Suppressor macrophage treated with lipopolysaccharide for 4 hours (primary cell): Measurements from ENCODE around the gene BCAS2.
"Not testable (repeated sequence)": the region's sequence is repeated elsewhere in the genome, so short reads cannot be mapped to it uniquely, and the experiment has no call there.

Experiments used
- DNase-seq: peaks from one replicate; pipeline ENCODE4 v3.0.0-alpha.2; 2020

The BCAS2 gene

DNA sequence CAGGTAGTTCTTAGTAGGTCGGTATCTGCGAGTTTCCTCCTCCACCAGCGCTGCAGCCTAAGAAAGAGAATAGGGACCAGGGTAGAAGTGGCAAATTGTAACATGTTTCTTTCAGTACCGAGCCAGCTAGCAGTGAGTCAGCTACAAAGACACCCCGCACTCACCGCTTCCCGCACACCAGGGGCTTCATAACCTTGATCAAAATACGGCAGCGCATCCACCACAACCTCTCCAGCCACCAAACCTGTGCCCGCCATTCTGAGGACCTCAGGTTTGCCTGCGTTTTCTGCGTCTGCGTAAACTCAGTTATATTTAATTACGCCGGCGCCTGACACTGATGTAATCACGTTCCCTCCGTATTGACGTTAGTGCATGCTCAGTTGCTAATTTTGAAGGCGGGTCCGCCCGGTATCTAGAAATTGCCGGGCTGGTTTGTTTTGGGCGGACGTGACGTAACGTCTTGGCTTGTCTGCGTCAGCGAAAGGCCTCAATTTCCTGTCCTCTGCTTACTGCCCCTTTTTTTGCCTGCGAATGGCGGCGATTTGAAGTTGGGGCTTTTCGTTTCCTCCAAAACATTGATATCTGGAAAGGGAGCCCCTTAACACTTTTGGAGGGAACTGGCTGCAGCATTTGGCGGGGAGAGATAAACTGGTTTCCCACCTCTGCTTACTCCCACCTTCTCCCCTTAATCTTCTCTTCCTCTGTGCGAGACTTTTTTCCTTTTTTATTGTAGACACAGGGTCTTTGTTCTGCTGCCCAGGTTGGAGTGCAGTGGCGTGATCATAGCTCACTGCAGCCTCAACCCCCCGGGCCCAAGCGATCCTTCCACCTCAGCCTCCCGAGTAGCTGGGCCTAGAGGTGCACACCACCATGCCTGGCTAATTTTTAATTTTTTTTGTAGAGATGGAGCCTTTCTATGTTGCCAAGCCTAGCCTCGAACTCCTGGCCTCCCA lies at the start of gene BCAS2:
TSS of gene BCAS2 (minus strand) at position 281 of the 953 bp plus-strand sequence. CDS start at position 257, 24 bp downstream.
- peak; percentile 98 for DNase-seq

GRCh38 chr1:114627107-114627506 lies 45.7 kb upstream of the BCAS2 start:
- no peak for DNase-seq

- DNase-seq: no peak
Observed at GRCh38 chr1:114623364-114623763, 41.9 kb upstream of the BCAS2 start.

DNA sequence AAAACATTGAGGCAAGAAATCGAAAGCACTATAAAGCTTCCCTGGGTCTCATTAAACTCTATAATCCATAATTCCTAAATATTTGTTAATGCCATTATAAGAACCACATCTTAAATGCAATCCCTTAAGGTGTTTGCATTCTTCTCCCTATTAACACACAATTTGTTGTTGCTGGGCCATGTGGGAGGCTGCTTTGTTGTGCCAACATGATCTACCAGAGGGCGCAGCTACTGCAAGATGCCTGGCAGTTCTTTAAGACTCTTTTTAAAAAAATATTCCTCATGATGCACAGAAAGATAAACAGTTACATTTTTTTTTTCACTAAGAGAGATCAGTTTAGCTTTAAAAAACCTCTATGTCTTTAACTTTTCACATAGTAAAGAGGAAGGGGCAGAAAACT lies 39.0 kb upstream of the BCAS2 start:
- no peak for DNase-seq

DNA sequence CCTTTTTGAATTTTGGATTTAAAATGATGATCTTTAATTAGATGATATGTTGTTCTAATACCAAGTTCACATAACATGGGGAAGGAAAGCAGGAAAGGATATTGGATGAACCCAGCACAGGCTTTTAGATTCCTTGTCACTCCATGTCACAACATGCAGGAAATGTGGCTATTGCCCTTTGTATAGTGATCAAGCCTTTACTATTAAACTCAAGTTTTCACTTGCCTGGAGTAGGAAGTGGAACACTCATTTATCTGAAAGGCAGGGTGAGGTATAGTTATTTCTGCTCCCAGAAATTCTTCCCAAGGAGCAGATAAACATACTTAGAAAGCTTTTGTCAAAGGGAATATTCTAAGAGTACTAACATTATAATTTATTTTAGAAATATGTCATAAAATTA lies 37.2 kb upstream of the BCAS2 start:
- DNase-seq: no peak

GRCh38 chr1:114610546-114611245 lies 29.3 kb upstream of the BCAS2 start:
- no peak for DNase-seq

DNA sequence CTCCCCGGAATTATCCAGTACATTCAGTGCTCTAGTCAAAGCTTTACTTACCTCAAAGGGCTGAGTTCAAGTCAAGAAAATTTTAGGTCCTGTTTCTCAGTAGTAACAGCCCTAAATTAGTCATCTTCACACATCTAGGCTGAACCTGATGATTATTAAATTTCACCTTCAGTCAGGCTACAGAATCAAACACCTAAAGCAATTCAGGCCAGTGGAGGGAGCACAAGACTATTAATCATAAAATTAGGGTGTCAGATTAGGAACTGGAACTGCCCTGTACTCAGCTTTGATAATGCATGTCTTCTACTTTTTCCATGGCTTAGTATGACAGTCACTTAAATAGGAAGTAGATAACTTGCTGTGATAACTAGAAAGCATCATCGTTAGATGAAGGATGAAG lies 28.4 kb upstream of the BCAS2 start:
- DNase-seq: no peak

DNA sequence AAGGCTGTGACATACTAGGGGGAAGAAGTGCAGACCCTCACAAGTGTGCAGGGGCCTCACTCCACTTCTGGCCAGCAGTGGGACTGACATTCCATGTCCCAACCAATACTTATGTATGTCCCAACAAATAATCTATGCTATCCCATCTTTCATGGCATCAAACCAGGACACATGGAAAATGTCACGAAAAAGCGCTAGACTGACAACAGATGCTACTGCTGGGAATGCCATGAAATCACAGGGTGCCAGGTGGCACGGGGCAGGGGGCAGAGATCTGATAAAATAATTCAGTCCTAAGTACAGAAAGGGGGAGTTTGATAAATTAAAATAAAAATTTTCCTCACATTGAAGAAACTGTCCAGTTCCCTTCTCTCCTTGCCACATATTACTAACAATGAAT lies 27.6 kb upstream of the BCAS2 start:
- no peak for DNase-seq

- no peak for DNase-seq
Observed at GRCh38 chr1:114607223-114607622, 25.8 kb upstream of the BCAS2 start.

- DNase-seq: no peak
Observed at GRCh38 chr1:114597949-114598348, 16.5 kb upstream of the BCAS2 start.

GRCh38 chr1:114595602-114596001 lies 14.2 kb upstream of the BCAS2 start:
- DNase-seq: no peak

GRCh38 chr1:114594046-114594445 lies 12.6 kb upstream of the BCAS2 start:
- no peak for DNase-seq

DNA sequence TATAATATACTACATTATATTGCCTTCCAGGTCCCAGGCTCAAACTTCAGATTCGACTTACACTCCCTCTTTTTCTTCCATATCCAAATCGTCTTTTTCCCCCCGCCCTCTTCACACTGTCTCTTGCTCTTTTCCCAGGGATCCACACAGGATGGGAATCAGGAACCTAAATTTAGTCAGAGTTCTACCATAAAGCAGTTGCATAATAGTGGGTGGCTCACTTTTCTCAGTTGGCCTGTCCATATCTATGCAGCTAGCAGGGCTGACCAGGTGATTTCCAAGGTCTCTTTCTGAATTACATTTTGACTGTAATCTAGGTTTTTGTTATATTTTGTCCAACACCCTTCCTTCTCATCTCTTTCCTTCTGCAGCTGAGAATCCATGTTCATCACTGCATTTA lies 7.7 kb upstream of the BCAS2 start:
- no peak for DNase-seq

DNA sequence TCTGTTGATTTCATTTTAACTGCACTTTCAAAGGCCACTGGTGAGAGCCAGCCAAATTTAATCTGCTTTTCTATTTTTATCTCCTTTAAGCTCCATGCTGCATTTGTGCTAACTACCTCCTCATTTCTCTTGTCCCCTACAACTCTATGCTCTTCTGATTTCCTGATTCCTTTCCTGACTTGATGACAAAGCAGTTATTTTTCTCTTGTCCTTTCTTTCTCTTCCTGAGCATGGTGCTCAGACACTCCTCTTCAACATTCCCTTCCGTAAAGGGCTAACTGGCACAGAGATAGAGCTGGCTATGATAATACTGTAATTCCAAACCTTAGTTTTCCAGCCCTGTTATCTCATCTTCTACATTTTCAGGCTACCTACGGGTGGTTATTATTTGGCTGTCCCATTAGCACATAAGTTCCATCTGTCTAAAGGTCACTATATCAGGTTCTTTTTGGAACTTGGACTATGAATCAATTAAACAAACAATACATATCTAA lies 6.8 kb upstream of the BCAS2 start:
- DNase-seq: no peak

GRCh38 chr1:114587203-114587991 lies 6.0 kb upstream of the BCAS2 start:
- DNase-seq: no peak

- DNase-seq: no peak
Observed at GRCh38 chr1:114586513-114587047, 5.2 kb upstream of the BCAS2 start.

- no peak for DNase-seq
Observed at GRCh38 chr1:114585231-114585630, 3.8 kb upstream of the BCAS2 start.

DNA sequence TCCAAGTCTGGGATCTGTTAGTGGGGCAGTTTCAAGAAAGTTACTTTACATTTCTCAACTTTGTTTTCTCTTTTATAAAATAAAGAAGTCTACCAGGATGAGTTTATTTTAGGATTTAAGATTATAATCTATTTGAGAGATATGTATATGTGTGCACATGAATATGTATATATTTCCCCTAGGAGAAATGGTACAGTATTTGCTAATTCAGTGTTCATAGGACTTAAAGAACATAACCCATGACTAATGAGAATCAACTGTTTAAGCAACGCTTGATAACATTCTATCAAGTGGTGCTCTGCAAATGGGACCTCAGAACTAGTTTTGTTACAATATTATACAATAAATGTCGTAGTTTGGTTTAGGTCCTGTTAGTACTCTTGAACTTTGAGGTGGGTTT lies 7.0 kb downstream of the BCAS2 start:
- DNase-seq: no peak

DNA sequence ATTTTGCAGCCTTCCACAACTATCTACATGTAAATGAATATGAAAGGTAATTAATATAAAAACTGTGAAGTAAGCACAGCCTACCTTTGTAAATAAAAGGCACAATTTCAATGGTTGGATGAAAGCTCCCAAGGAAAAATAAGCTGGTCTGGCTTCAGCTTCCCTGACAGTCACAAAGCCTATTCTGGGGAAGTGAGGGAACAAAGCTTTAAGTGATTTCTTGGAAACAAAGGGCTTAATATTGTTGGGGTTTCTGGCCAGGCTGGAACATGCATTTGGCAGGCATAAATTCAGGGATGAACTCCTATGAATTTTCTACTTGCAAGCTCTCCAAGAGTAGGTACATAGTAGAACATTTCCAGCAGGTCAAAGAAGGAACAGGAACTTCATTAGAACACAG lies 17.3 kb downstream of the BCAS2 start:
- no peak for DNase-seq

DNA sequence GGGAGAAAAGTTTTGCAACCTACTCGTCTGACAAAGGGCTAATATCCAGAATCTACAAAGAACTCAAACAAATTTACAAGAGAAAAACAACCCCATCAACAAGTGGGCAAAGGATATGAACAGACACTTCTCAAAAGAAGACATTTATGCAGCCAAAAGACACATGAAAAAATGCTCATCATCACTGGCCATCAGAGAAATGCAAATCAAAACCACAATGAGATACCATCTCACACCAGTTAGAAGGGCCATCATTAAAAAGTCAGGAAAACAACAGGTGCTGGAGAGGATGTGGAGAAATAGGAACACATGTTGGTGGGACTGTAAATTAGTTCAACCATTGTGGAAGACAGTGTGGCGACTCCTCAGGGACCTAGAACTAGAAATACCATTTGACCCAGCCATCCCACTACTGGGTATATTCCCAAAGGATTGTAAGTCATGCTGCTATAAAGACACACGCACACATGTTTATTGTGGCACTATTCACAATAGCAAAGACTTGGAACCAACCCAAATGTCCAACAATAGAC lies 18.4 kb downstream of the BCAS2 start:
- DNase-seq: not testable (repeated sequence)

GRCh38 chr1:114561333-114561732 lies 20.1 kb downstream of the BCAS2 start:
- no peak for DNase-seq

GRCh38 chr1:114559356-114559755 lies 22.1 kb downstream of the BCAS2 start:
- no peak for DNase-seq

GRCh38 chr1:114558544-114558943 lies 22.9 kb downstream of the BCAS2 start:
- DNase-seq: peak; percentile 32
